ENCODE measurements around the gene FUT2.

The FUT2 gene

DNA sequence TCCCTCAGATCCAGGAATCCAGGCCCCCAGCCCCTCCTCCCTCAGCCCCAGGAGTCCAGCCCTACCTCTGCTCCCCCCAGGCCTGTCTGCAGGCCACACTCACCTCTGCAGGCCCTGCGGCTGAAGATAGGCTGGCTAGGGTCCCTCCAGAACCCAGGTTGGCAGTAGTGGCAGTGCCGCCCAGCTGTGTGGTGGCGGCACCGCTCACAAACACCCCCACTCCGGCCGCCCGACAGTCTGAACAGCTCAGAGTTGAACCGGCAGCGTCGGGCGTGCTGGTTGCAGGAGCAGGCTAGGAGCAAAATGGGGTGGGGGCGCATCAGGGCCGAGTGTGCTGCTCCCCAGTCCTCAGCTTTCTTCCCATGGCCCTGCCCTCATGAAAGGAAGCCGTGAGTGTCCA, 31.3 kb upstream of the FUT2 start:
- TF ChIP-seq GATA2 (IDR thresholded peaks at IDR 0.05; ENCODE audit: low read depth, low read length) (no peak), GATA3 (IDR thresholded peaks at IDR 0.05; ENCODE audit: low read depth, low read length) (no peak)

DNA sequence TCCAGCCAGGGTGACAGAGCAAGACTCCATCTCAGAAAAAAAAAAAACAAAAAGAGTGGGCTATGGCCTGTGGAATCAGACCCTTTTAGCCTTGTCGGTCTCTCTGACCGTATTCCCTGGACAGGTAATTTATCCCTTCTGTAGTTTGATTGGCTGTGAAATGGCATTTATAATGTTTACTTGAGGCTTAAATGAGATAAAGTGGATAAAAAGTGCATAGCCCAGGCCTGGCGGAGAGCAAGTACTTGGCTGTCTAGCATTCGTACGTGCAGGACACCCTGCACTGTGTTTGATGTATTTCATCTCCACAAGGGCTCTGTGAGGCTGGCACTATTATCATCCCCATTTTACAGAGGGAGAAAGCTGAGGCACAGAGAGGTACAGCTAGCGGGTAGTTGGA, 30.0 kb upstream of the FUT2 start:
- TF ChIP-seq GATA2 (IDR thresholded peaks at IDR 0.05; ENCODE audit: low read depth, low read length) (no peak), GATA3 (IDR thresholded peaks at IDR 0.05; ENCODE audit: low read depth, low read length) (no peak)

DNA sequence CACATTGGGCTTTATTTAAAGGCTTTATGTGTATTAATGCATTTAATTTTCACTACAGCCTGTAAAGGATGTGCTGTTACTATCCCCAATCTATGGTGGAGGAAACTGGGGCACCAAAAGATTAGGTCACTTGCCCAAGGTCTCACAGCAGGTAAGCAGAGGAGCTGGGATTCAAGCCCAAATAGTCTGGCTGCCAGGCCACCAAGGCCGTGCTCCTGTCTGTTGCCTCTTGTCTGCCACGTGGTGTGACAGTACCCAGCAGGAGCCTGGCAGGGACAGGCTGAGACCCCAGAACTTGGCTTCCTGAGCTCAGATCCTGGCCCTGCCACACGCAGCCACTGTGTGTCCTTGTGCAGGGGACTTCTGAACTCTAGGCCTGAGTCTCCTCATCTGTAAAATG, 27.4 kb upstream of the FUT2 start:
- TF ChIP-seq GATA2 (IDR thresholded peaks at IDR 0.05; ENCODE audit: low read depth, low read length), result no peak
- no peak for TF ChIP-seq GATA3 (IDR thresholded peaks at IDR 0.05; ENCODE audit: low read depth, low read length)

DNA sequence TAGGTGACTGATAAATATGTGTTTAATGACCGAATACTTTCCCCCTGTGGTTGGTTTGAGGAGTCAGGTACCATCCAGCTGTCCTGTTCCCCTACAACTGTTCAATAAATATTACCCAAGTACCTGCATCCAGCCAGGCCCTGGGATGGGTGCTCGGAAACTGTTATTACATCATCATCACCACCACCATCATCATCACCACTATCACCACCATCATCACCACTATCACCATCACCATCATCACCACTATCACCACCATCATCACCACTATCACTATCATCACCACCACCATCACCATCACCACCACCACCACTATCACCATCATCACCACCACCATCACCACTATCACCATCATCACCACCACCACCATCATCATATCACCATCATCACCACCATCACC, 27.0 kb upstream of the FUT2 start:
- TF ChIP-seq GATA3 (IDR thresholded peaks at IDR 0.05; ENCODE audit: low read depth, low read length), result no peak
- TF ChIP-seq GATA2 (IDR thresholded peaks at IDR 0.05; ENCODE audit: low read depth, low read length), result no peak

DNA sequence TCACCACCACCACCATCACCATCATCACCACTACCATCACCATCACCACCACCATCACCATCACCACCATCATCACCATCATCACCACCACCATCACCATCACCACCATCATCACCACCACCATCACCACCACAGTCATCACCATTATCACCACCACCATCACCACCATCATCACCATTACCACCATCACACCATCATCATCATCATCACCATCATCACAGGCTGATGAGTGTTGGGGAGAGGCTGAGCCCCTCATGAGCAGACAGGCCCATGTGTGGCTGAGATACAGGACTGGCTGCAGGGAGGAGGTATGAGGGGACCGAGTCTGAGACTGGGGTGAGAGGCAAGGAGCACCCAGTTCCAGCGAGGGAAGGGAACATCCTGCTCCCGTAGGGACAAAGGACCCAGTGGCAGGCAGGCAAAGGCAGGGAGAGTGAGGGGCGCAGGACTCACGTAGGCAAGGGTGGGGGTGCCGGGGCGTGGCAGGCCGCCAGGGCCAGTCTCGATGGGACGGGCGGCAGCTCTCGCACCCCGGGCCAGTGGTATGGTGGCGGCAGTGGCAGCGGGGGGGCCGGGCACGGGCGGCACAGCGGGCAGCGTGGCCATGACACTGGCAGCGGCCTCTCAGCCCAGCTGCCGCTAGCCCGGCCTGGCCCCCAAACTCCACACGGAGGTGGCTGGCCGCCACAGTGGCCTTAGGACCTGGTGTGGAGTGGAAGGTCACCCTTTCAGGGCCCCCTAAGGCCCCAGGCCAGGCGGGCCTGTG, 25.7 kb upstream of the FUT2 start:
- TF ChIP-seq GATA2 (IDR thresholded peaks at IDR 0.05; ENCODE audit: low read depth, low read length), result no peak

DNA sequence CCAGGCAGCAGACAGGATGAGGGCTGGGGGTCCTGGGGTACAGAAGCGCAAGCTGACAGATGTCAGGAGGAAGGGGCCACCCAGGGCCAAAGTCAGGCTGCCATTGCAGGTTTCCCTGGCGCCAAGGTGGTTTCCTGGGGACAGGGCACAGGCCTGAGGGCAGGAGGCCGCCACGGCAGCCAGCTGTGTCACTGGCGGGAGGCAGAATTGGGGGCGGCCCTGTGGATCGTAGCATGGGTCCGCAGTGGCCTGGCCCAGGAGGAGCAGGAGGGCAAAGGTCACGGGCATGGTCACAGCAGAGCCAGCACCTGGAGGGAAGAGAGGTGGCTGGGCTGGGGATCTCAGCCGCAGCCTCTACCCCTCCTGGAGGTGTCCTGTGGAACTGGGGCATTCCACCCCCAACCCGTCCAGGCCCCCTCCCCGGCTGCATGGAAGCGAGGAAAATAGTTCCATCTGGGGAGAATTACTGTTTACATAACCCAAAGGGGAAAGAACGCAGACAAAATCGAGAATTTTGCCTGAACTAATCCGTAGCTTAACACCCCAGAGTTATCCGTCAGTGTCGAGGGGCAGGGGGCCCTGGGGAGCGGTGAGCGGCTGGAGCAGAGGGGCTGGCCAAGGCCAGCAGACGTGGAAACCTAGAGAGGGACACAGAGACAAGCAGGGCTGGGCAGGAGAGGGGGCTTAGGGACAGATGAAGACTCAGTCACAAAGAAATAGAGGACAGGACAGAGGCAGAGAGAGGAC, 24.9 kb upstream of the FUT2 start:
- no peak for TF ChIP-seq GATA2 (IDR thresholded peaks at IDR 0.05; ENCODE audit: low read depth, low read length)
- no peak for TF ChIP-seq GATA3 (IDR thresholded peaks at IDR 0.05; ENCODE audit: low read depth, low read length)

DNA sequence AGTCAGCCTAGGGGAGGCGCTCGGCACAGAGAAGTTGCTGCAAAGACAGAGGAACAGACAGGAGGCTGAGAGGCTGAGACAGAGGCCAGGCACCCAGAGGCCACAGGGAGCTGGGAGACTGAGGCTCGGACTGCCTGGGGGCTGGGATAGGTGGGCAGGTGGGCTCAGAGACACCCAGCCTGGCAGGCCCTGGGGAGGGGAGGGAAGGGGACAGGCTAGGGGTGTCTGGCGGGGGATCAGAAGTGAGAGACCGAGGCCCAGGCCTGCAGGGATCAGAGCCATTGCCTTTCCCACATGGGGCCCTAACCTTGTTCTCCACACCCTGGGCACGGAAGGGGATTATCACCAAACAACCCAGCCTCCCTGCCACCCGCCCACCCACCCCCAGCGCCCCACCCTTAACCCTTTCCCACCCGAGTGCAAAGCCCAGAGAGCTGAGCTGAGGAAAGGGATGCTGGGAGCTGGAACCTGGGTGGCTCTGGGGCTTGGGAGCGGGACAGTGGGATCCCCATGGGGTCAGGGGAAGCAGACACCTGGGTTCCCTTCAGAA, 24.2 kb upstream of the FUT2 start:
- no peak for TF ChIP-seq GATA3 (IDR thresholded peaks at IDR 0.05; ENCODE audit: low read depth, low read length)
- no peak for TF ChIP-seq GATA2 (IDR thresholded peaks at IDR 0.05; ENCODE audit: low read depth, low read length)

DNA sequence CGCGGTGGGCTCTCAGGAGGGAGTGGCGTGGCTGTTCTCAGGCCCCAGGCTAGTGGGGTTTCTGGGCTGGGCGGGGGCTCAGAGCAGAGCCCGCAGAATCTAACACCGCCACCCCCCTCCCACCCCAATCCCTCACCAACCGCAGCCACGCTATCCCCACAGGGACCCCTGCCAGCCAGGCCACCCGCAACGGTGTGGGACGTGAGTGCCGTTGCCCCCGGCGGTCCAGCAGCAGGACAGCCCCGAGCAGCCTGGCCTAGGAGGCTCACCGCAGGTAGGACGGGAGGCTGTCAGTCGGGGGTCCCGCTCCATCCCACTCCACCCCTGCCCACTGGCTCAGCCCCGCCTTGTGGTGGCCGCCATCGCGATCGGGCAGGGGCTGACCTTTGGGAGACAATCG, 22.8 kb upstream of the FUT2 start, which contains the start of gene NTN5:
Gene NTN5 (minus strand): TSS at position 24 of the 400 bp plus-strand sequence. CDS start 2,031 bp downstream, outside the sequence.
- TF ChIP-seq GATA3 (IDR thresholded peaks at IDR 0.05; ENCODE audit: low read depth, low read length), result no peak
- no peak for TF ChIP-seq GATA2 (IDR thresholded peaks at IDR 0.05; ENCODE audit: low read depth, low read length)

DNA sequence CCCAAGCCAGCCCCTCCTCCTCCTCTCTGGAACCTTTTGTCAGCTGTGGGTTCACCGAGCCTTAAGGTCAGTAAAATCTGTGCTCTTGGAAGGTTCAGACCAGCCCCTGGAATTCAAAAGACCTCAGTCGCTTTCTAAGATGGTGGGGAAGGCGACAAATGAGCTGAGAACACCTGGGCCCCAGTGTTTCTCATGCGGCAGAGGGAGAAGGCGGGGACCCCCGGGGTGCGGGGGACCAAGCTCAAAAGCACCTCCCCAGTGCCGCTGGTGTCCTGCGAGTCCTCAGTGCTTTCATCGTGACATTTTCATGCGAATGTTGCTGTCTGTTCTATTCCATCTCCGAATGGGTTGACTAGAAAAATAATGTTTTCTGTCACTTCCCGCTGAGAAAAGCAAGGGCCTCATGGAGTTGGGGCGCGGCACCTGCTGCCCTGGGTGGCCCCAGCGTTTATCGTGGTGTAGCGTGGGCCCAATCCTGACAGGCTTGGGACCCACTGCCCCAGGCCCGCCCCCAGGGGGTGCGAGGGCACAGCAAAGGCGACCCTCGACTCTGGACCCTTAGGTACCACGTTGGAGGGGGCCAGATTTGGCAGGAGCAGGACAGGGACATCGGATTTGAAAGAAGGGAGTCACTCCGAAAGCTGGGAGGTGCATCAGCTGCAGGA, 22.2 kb upstream of the FUT2 start:
- TF ChIP-seq GATA3 (IDR thresholded peaks at IDR 0.05; ENCODE audit: low read depth, low read length) (no peak), GATA2 (IDR thresholded peaks at IDR 0.05; ENCODE audit: low read depth, low read length) (no peak)

DNA sequence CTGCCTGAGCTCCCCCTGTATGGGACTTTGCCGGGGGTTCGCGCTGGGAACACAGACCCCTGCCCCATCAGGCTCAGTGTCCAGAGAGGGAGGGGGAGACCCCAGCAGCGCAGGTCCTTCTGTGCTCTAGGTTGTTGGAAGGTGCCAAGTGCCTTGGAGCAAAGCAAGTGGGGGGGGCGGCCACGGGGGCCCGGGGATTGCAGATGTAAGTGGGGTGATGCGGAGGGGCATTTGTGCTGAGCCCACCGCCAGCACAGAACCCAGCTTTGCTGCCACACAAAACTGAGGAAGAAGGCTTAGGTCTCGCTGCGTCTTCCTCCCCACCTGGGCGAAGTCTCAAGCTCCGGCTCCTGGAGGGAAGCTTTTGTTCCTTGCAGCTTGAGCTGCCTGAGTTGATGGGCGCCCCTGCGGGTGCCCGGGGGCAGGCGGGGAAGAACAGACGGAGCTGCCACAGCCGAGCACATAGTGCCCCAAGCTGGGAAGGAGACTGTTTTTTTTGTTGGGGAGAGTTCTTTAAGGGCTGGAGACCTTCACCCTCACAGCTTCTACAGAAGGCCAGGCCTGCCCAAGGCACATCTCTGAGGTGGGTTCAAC, 21.5 kb upstream of the FUT2 start:
- TF ChIP-seq GATA3 (IDR thresholded peaks at IDR 0.05; ENCODE audit: low read depth, low read length) (no peak), GATA2 (IDR thresholded peaks at IDR 0.05; ENCODE audit: low read depth, low read length) (no peak)

DNA sequence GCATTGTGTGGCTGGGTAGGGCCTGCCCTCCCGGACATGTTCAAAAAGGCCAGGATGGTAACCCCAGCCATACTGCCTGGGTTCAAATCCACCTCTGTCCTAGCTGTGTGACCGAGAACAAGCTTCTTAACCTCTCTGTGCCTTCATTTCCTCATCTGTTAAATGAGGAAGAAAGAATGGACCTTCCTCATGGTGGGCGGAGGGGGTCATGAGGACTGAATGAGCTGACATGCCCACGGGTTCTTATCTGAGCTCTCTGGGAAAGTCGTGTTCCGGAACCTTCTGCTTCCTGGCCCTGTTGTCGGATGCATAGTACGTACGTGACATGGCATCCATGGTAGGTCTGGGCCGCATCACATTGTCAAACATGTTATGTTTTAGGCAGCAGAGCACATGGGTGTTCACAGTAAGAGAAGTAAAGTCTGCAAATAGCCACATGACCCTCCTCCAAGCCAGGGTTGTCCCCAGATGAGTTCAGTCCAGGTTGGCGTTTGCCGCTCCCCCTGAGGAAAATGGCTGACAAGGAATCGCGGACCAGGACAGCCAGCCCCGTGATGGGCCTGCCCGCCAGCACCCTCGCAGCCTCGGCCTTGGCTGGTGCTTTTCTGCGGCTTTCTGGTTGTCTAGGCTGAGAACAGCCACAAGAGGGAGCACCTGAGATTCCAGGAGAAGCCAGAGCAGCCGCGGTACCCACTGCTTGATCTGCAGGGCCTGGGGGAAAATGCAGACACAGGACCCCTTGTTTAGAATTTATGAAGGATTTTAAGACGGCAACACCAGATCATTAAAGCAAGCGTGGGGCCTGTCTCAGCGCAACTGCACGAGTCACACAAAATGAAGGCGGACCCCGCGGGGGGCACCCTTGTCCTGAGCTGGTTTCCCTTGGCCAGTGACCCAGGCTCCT, 20.6 kb upstream of the FUT2 start:
- TF ChIP-seq GATA2 (IDR thresholded peaks at IDR 0.05; ENCODE audit: low read depth, low read length) (no peak), GATA3 (IDR thresholded peaks at IDR 0.05; ENCODE audit: low read depth, low read length) (no peak)

DNA sequence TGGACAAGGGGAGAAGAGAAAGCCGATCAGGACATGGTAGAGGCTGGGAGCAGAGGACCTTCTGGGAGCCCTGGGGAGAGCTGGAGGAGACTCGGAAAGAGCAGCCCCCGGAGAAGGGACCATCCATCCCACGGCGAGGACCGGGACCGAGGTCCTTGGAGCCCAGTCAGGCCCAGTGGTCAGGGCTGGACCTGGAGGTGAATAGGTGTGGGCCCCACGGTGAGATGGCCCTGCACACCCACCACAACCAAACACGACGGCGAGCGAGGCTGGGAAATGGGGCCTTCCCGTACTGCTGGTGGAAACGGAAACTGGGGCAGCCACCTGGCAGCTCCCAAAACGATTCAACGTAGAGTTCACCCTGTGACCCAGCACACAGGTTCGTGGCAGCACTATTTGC, 19.3 kb upstream of the FUT2 start:
- TF ChIP-seq GATA3 (IDR thresholded peaks at IDR 0.05; ENCODE audit: low read depth, low read length), result no peak
- TF ChIP-seq GATA2 (IDR thresholded peaks at IDR 0.05; ENCODE audit: low read depth, low read length), result no peak

DNA sequence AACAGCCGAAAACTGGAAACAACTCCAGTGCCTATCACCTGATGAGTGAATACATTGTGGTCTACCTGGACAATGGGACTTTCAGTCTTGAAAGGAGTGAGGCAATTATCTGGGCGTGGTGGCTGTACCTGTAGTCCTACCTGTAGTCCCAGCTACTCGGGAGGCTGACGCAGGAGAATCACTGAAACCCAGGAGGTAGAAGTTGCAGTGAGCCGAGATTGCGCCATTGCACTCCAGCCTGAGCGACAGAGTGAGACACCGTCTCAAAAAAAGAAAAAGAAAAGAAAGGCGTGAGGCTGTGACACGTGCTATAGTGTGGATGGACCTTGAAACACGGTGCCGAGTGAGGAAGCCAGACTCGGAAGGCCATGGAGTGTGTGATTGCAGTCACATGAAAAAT, 18.9 kb upstream of the FUT2 start:
- TF ChIP-seq GATA2 (IDR thresholded peaks at IDR 0.05; ENCODE audit: low read depth, low read length) (no peak), GATA3 (IDR thresholded peaks at IDR 0.05; ENCODE audit: low read depth, low read length) (no peak)
